Neural progenitor cell (in vitro differentiated cells): Measurements from ENCODE around the gene CASR. TPM values are rescaled to one million over a fixed set of nuclear protein-coding genes. Genes with fewer than 3 reads are reported as not detected.

Source experiments
- DNase-seq: peaks from one replicate; pipeline ENCODE4 v3.0.0-alpha.2; 2016; ENCODE audit warnings: low spot score
- H2AFZ ChIP-seq: fragments of 200-600 bp; sonication (generic); replicated peaks from 2 replicates; pipeline ENCODE4 v1.6.1; 2016; ENCODE audit warnings: antibody characterized with exemption
- H3F3A ChIP-seq: fragments of 200-600 bp; sonication (generic); 2 replicates; pipeline ENCODE4 v1.6.1; 2016; ENCODE audit warnings: antibody characterized with exemption, low read depth
- H3K27ac ChIP-seq: fragments of 200-600 bp; sonication (generic); 2 replicates; pipeline ENCODE4 v1.5.1; 2016; ENCODE audit warnings: mild to moderate bottlenecking
- H3K27me3 ChIP-seq: fragments of 200-600 bp; sonication (generic); 2 replicates; pipeline ENCODE4 v1.6.1; 2016; ENCODE audit warnings: mild to moderate bottlenecking, moderate library complexity
- H3K36me3 ChIP-seq: fragments of 200-600 bp; sonication (generic); 2 replicates; pipeline ENCODE4 v1.5.1; 2016
- H3K4me1 ChIP-seq: fragments of 200-600 bp; sonication (generic); 2 replicates; pipeline ENCODE4 v1.6.1; 2016; ENCODE audit warnings: mixed run types
- H3K4me2 ChIP-seq: fragments of 200-600 bp; sonication (generic); 2 replicates; pipeline ENCODE4 v1.6.1; 2016
- H3K4me3 ChIP-seq: fragments of 200-600 bp; sonication (generic); 2 replicates; pipeline ENCODE4 v1.5.1; 2016
- H3K79me2 ChIP-seq: fragments of 200-600 bp; sonication (generic); 2 replicates; pipeline ENCODE4 v1.6.1; 2016; ENCODE audit warnings: low read depth
- H3K9ac ChIP-seq: fragments of 200-600 bp; sonication (generic); 2 replicates; pipeline ENCODE4 v1.6.1; 2016
- H3K9me3 ChIP-seq: fragments of 200-600 bp; sonication (generic); 2 replicates; pipeline ENCODE4 v1.5.1; 2016; ENCODE audit warnings: low read depth
- H4K20me1 ChIP-seq: fragments of 200-600 bp; sonication (generic); 2 replicates; pipeline ENCODE4 v1.6.1; 2016; ENCODE audit warnings: low read depth
- H3K27ac Mint-ChIP-seq: 3 replicates; pipeline ENCODE4 v1.8.0; 2021; ENCODE audit warnings: mixed read lengths
- H3K27me3 Mint-ChIP-seq: 2 replicates; pipeline ENCODE4 v1.8.0; 2022; ENCODE audit warnings: low read depth, mild to moderate bottlenecking, inconsistent platforms, moderate library complexity, mixed read lengths; ENCODE audit not compliant: insufficient read depth
- H3K36me3 Mint-ChIP-seq: 3 replicates; pipeline ENCODE4 v1.8.0; 2021; ENCODE audit warnings: mixed read lengths
- H3K4me1 Mint-ChIP-seq: 3 replicates; pipeline ENCODE4 v1.8.0; 2021; ENCODE audit warnings: mixed read lengths
- H3K4me3 Mint-ChIP-seq: 3 replicates; pipeline ENCODE4 v1.8.0; 2021; ENCODE audit warnings: mild to moderate bottlenecking, moderate library complexity, mixed read lengths
- H3K9me3 Mint-ChIP-seq: 3 replicates; pipeline ENCODE4 v1.8.0; 2020; ENCODE audit warnings: mixed read lengths
- EZH2 ChIP-seq: fragments of 200-600 bp; sonication (generic); IDR thresholded peaks from 2 replicates; pipeline ENCODE4 v1.6.1; 2017; ENCODE audit warnings: antibody characterized with exemption, mild to moderate bottlenecking, moderate library complexity
- EZH2phosphoT487 ChIP-seq: fragments of 200-600 bp; sonication (generic); IDR thresholded peaks from 2 replicates; pipeline ENCODE4 v1.6.1; 2017; ENCODE audit warnings: antibody characterized with exemption
- total RNA-seq: library from RNA; depleted of rRNA; stranded (reverse); fragments of >200 nt; gene quantifications from 2 replicates; pipeline ENCODE4 v1.2.3, GENCODE V29; 2015; ENCODE audit warnings: low replicate concordance
- TF ChIP-seq, protein P1 (sequence below): fragments of 200-600 bp; sonication (generic); IDR thresholded peaks from 2 replicates; pipeline ENCODE4 v1.5.1; 2017; ENCODE audit warnings: antibody characterized with exemption, mild to moderate bottlenecking

The CASR gene
- total RNA-seq, 1 donor from 2014 or later = not detected

DNA sequence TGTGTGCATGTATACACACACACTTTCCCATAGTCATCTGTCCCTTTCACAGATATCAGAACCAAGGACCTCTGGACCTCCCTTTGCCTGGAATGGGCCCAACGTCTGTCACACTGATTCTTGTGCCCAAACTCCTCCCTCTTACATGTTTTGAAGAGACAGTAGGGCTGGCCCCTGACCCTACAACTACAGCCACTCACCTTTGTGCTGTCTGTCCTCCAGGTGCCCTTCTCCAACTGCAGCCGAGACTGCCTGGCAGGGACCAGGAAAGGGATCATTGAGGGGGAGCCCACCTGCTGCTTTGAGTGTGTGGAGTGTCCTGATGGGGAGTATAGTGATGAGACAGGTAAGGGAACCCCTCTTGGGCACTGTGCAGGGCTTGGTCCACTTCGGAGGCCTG lies 98.4 kb downstream of the CASR start:
- no peak overlapping the region for H3K27ac Mint-ChIP-seq
- H3K4me1 ChIP-seq = no peaks in the 10 kb centered on the region
- H3K9me3 Mint-ChIP-seq = no peaks in the 10 kb centered on the region
- DNase-seq = no peak
- H3K4me2 ChIP-seq = no peak overlapping the region
- H3K27ac ChIP-seq = no peak overlapping the region
- no peaks in the 10 kb centered on the region for H4K20me1 ChIP-seq
- peaks cover 12% of the 10 kb centered on the region for H3K27me3 Mint-ChIP-seq
- no peak overlapping the region for H3K4me3 ChIP-seq
- no peak overlapping the region for H3K4me3 Mint-ChIP-seq
- no peaks in the 10 kb centered on the region for H3K36me3 Mint-ChIP-seq
- H3K4me1 Mint-ChIP-seq = no peaks in the 10 kb centered on the region
- H3K36me3 ChIP-seq = no peaks in the 10 kb centered on the region
- H2AFZ ChIP-seq = no peak overlapping the region
- H3K27me3 ChIP-seq = no peaks in the 10 kb centered on the region
- no peak for TF ChIP-seq EZH2phosphoT487
- TF ChIP-seq EZH2 = no peak
- TF ChIP-seq, protein P1, sequence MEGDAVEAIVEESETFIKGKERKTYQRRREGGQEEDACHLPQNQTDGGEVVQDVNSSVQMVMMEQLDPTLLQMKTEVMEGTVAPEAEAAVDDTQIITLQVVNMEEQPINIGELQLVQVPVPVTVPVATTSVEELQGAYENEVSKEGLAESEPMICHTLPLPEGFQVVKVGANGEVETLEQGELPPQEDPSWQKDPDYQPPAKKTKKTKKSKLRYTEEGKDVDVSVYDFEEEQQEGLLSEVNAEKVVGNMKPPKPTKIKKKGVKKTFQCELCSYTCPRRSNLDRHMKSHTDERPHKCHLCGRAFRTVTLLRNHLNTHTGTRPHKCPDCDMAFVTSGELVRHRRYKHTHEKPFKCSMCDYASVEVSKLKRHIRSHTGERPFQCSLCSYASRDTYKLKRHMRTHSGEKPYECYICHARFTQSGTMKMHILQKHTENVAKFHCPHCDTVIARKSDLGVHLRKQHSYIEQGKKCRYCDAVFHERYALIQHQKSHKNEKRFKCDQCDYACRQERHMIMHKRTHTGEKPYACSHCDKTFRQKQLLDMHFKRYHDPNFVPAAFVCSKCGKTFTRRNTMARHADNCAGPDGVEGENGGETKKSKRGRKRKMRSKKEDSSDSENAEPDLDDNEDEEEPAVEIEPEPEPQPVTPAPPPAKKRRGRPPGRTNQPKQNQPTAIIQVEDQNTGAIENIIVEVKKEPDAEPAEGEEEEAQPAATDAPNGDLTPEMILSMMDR = no peak
- no peak overlapping the region for H3K9ac ChIP-seq
- H3K9me3 ChIP-seq = no peaks in the 10 kb centered on the region
- H3F3A ChIP-seq = no peaks in the 10 kb centered on the region
- H3K79me2 ChIP-seq = no peaks in the 10 kb centered on the region

GRCh38 chr3:122283796-122284445 lies 100.5 kb downstream of the CASR start:
- no peaks in the 10 kb centered on the region for H3K27me3 ChIP-seq
- no peaks in the 10 kb centered on the region for H3K4me1 Mint-ChIP-seq
- H2AFZ ChIP-seq = no peak overlapping the region
- DNase-seq = no peak
- no peak overlapping the region for H3K9ac ChIP-seq
- TF ChIP-seq EZH2 = no peak
- no peak for TF ChIP-seq EZH2phosphoT487
- TF ChIP-seq, protein P1 = no peak
- no peaks in the 10 kb centered on the region for H4K20me1 ChIP-seq
- no peaks in the 10 kb centered on the region for H3K36me3 ChIP-seq
- no peaks in the 10 kb centered on the region for H3K36me3 Mint-ChIP-seq
- H3K4me3 Mint-ChIP-seq = no peak overlapping the region
- H3K4me2 ChIP-seq = no peak overlapping the region
- H3K27ac ChIP-seq = no peak overlapping the region
- peaks cover 12% of the 10 kb centered on the region for H3K27me3 Mint-ChIP-seq
- H3K4me1 ChIP-seq = no peaks in the 10 kb centered on the region
- H3K27ac Mint-ChIP-seq = no peak overlapping the region
- no peaks in the 10 kb centered on the region for H3F3A ChIP-seq
- no peak overlapping the region for H3K4me3 ChIP-seq
- no peaks in the 10 kb centered on the region for H3K9me3 Mint-ChIP-seq
- no peaks in the 10 kb centered on the region for H3K9me3 ChIP-seq
- H3K79me2 ChIP-seq = no peaks in the 10 kb centered on the region

DNA sequence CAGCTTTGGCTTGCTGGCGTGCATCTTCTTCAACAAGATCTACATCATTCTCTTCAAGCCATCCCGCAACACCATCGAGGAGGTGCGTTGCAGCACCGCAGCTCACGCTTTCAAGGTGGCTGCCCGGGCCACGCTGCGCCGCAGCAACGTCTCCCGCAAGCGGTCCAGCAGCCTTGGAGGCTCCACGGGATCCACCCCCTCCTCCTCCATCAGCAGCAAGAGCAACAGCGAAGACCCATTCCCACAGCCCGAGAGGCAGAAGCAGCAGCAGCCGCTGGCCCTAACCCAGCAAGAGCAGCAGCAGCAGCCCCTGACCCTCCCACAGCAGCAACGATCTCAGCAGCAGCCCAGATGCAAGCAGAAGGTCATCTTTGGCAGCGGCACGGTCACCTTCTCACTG lies 101.0 kb downstream of the CASR start:
- H3K27ac ChIP-seq = no peak overlapping the region
- no peak overlapping the region for H3K4me3 ChIP-seq
- H3K36me3 ChIP-seq = no peaks in the 10 kb centered on the region
- no peak overlapping the region for H3K4me2 ChIP-seq
- Mint-ChIP-seq H3K27ac (no peak overlapping the region), H3K36me3 (no peaks in the 10 kb centered on the region), H3K4me1 (no peaks in the 10 kb centered on the region), H3K27me3 (peaks cover 12% of the 10 kb centered on the region), H3K9me3 (no peaks in the 10 kb centered on the region), H3K4me3 (peak overlapping the region; percentile 46)
- H3K27me3 ChIP-seq = no peaks in the 10 kb centered on the region
- DNase-seq = no peak
- no peaks in the 10 kb centered on the region for H4K20me1 ChIP-seq
- H3K4me1 ChIP-seq = no peaks in the 10 kb centered on the region
- no peaks in the 10 kb centered on the region for H3K79me2 ChIP-seq
- no peak for TF ChIP-seq EZH2phosphoT487
- TF ChIP-seq, protein P1 = no peak
- TF ChIP-seq EZH2 = no peak
- H2AFZ ChIP-seq = no peak overlapping the region
- H3K9me3 ChIP-seq = no peaks in the 10 kb centered on the region
- H3K9ac ChIP-seq = no peak overlapping the region
- no peaks in the 10 kb centered on the region for H3F3A ChIP-seq
